Prostate gland (tissue), 2 donors: ENCODE results near the gene ZNF681. TPM values are rescaled to one million over a fixed set of nuclear protein-coding genes. Genes with fewer than 3 reads are reported as not detected.

Experiments used
- DNase-seq: peaks from one replicate; pipeline ENCODE4 v3.0.0-alpha.2; 2019; ENCODE audit warnings: low spot score
- H3K27ac ChIP-seq, 2 donors: fragments of 200-600 bp; sonication (generic); 2 replicates each; pipeline ENCODE4 v1.5.1; 2017 to 2019
- H3K27me3 ChIP-seq: fragments of 200-600 bp; sonication (generic); replicated peaks from 2 replicates; pipeline ENCODE4 v1.5.1; 2019; ENCODE audit not compliant: insufficient read depth
- H3K36me3 ChIP-seq, 2 donors: fragments of 200-600 bp; sonication (generic); 1 replicate in 1 of 2; 2 replicates in 1 of 2; pipeline versions ENCODE4 v1.5.1 to v1.8.1; 2017 to 2019
- H3K4me1 ChIP-seq: fragments of 200-600 bp; sonication (generic); replicated peaks from 2 replicates; pipeline ENCODE4 v1.5.1; 2019
- H3K4me3 ChIP-seq, 2 donors: fragments of 200-600 bp; sonication (generic); 2 replicates each; pipeline ENCODE4 v1.5.1; 2017 to 2019
- H3K9me3 ChIP-seq: fragments of 200-600 bp; sonication (generic); 2 replicates; pipeline ENCODE4 v1.5.1; 2017
- POLR2A ChIP-seq: fragments of 450-650 bp; IDR thresholded peaks from one replicate; pipeline ENCODE4 v1.6.1; 2016; ENCODE audit warnings: antibody characterized with exemption, mild to moderate bottlenecking
- POLR2AphosphoS5 ChIP-seq: sonication (generic); formaldehyde crosslinking; IDR thresholded peaks from one replicate; pipeline ENCODE4 v1.6.1; 2017; ENCODE audit warnings: antibody characterized with exemption
- WGBS: methylation state at CpG from one replicate; pipeline ENCODE4 v1.1.5; 2018; 5-methylcytosine and 5-hydroxymethylcytosine counted together
- intact Hi-C: fragments of 100-400 bp; cut with DNase I; formaldehyde crosslinking; loops from one replicate; pipeline ENCODE4 v1.14.2; 2022
- total RNA-seq, 2 donors: library from RNA; depleted of rRNA; stranded (reverse); fragments of >200 nt; gene quantifications; one replicate each; pipeline ENCODE4 v1.1.0, GENCODE V29; 2016
- TF ChIP-seq, protein P1 (sequence below), 4 experiments: fragments of 200-600 bp in 2 of 4; fragments of 450-650 bp in 2 of 4; sonication (generic) in 2 of 4; IDR thresholded peaks; 1 replicate in 3 of 4; 2 replicates in 1 of 4; pipeline ENCODE4 v1.5.1; 2016 to 2019; ENCODE audit warnings: antibody characterized with exemption in 4 of 4, mild to moderate bottlenecking in 2 of 4, moderate library complexity in 2 of 4

ZNF681 gene
- total RNA-seq = 1 to 10 TPM; 2.0 to 3.2 TPM

DNA sequence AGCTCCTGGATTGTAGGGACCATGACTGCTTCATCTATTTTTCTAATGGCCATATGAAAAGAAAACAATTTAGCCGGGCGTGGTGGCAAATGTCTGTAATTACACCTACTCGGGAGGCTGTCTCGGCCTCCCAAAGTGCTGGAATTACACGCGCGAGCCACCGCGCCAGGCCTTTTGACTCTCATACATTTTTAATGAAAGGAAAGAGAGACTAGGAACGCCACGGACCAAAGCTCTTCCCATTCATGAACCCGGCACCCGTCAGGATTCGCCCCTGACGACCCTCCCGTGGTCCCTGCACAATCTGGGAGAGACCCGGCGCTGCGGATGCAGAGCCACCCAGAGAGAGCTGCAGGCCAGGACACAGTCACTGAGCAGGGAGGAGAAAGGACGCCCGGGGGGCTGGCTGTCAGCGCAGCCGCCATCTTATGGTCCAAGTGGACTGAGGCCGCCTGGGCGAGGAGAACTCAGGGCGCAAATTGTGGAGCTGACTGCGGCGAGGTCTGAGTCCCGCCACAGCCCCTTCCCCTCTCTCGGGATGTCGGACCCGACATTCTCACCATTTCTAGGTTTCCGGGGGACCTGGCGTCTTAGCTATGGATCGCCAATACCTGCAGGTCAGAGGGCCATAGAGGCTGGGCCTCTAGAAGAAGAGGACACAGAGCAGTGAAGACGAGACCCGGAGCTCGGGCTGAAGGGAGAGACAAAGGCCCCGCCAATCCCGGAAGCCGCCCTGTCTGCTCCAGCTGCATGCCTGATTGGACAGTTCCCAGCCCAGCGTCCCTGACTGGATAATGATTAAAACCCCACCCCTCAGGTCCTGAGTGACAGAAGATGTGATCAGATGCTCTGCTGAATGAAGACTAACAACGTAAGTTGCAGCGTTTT, at the start of gene ZNF681:
Gene ZNF681, minus strand, starts transcription at position 705 of the 888 bp plus-strand sequence. Its CDS starts 142 bp downstream, at position 563.
- no peaks in the 10 kb centered on the region for H3K36me3 ChIP-seq
- H3K9me3 ChIP-seq = no peaks in the 10 kb centered on the region
- no peaks in the 10 kb centered on the region for H3K4me1 ChIP-seq
- H3K4me3 ChIP-seq = peak within 1 kb of the TSS; percentile 43 to 44
- intact Hi-C loops = no loop called here
- H3K27me3 ChIP-seq = no peaks in the 10 kb centered on the region
- peak; percentile 89 for DNase-seq
- peak within 1 kb of the TSS; percentile 37 to 59 for H3K27ac ChIP-seq
- WGBS = under 1% methylated on average over 44 of the region's 44 CpGs
- TF ChIP-seq POLR2A (peak; percentile 53), POLR2AphosphoS5 (peak; percentile 72)
- TF ChIP-seq, protein P1, sequence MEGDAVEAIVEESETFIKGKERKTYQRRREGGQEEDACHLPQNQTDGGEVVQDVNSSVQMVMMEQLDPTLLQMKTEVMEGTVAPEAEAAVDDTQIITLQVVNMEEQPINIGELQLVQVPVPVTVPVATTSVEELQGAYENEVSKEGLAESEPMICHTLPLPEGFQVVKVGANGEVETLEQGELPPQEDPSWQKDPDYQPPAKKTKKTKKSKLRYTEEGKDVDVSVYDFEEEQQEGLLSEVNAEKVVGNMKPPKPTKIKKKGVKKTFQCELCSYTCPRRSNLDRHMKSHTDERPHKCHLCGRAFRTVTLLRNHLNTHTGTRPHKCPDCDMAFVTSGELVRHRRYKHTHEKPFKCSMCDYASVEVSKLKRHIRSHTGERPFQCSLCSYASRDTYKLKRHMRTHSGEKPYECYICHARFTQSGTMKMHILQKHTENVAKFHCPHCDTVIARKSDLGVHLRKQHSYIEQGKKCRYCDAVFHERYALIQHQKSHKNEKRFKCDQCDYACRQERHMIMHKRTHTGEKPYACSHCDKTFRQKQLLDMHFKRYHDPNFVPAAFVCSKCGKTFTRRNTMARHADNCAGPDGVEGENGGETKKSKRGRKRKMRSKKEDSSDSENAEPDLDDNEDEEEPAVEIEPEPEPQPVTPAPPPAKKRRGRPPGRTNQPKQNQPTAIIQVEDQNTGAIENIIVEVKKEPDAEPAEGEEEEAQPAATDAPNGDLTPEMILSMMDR (IDR thresholded peaks at IDR 0.05) = no peak

DNA sequence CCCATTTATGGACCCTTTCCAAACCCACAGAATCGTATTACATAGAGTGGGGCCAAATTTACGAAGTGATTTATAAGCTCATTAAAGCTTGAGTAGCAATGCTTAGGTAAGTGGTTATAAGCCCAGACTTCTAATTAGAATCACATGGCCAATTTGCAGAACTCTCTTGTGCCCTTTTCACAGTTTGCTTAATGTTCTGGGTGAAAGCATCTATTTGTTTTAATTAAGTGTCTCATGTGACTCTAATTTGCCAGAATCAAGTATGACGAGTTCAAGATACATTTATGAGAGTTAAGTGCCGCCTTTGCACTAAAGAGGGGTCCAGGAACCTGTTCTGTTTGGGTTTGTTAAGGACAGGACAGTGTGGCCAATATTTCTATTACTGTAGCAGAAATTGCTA, 46.0 kb upstream of the ZNF681 start:
- TF ChIP-seq POLR2AphosphoS5 (no peak), POLR2A (no peak)
- TF ChIP-seq, protein P1 (IDR thresholded peaks at IDR 0.05) = no peak
- no peaks in the 10 kb centered on the region for H3K27me3 ChIP-seq
- DNase-seq = no peak
- no peak overlapping the region for H3K4me3 ChIP-seq
- H3K4me1 ChIP-seq = no peaks in the 10 kb centered on the region
- no peak overlapping the region for H3K27ac ChIP-seq
- no peaks in the 10 kb centered on the region for H3K36me3 ChIP-seq
- intact Hi-C loops = no loop called here
- H3K9me3 ChIP-seq = no peaks in the 10 kb centered on the region
- WGBS = 34% methylated on average over 4 of the region's 4 CpGs

DNA sequence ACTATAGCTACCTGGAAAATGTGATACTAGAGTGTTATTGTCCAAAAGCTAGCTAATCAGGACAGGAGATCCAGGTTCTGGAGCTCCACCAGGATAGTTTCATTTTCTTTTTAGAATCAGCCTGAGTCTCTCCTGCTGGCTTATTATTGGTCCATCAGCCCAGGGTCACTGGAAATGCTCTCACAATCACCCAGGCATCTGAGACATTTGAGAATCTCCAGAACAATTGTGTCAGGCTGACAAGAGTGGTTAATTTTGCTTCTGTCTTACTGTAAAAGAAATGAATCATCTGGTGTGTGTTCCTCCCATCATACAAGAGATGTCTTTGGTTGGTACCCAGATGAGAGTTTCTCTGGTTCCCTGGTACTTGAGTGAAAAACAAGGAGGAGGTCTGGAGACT, 43.6 kb upstream of the ZNF681 start:
- intact Hi-C loops = no loop called here
- no peaks in the 10 kb centered on the region for H3K36me3 ChIP-seq
- no peak for TF ChIP-seq POLR2AphosphoS5
- TF ChIP-seq POLR2A = no peak

DNA sequence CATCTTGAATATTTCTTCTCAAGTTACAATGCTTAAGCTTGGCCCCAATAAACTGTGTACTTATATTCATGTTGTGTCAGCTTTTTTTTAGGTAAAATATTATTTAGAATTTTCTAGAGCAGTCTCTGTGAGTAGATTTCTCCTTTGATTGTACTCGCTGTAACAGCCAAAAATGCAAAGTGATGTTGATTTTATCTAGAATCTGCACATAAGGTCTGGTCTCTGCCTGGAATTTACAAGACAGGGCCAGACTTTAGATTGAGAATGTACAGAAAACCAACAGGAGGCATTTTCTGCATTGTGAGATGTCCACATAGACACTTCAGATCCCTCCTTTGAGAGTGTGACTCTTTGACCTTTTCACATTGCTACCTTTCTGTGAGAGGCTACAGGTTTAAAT, 43.1 kb upstream of the ZNF681 start:
- Histone ChIP-seq H3K9me3 (no peaks in the 10 kb centered on the region), H3K27ac (no peak overlapping the region), H3K36me3 (no peaks in the 10 kb centered on the region), H3K4me1 (no peaks in the 10 kb centered on the region), H3K27me3 (no peaks in the 10 kb centered on the region), H3K4me3 (no peak overlapping the region)
- 46% methylated on average over 1 of the region's 1 CpG for WGBS
- DNase-seq = no peak
- TF ChIP-seq, protein P1 (IDR thresholded peaks at IDR 0.05) = no peak
- TF ChIP-seq POLR2A (no peak), POLR2AphosphoS5 (no peak)
- intact Hi-C loops = no loop called here

More for the DNA sequence above, 43.6 kb upstream of the ZNF681 start:
- Histone ChIP-seq H3K9me3 (no peaks in the 10 kb centered on the region), H3K4me3 (no peak overlapping the region), H3K4me1 (no peaks in the 10 kb centered on the region), H3K27ac (no peak overlapping the region), H3K27me3 (no peaks in the 10 kb centered on the region)
- DNase-seq = no peak

DNA sequence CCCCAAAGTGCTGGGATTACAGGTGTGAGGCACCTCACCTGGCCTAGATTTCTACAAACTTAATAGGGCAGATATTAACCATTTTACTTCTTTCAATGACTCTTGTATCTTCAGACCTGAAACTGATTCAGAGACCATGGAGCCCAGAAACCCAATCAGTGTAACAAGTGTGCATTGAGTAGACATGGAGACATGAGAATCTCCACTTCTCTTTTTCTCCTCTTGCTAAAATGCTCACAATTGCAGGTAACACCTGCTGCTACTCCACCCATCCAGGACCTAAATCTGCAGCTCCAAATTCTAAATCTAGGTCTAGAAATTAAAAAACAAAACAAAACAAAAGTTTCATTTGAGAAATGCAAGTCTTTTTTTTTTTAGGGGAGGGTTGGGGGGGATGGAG, 42.2 kb upstream of the ZNF681 start:
- H3K27me3 ChIP-seq = no peaks in the 10 kb centered on the region
- no peaks in the 10 kb centered on the region for H3K4me1 ChIP-seq
- H3K9me3 ChIP-seq = no peaks in the 10 kb centered on the region
- no peak overlapping the region for H3K4me3 ChIP-seq
- H3K36me3 ChIP-seq = no peaks in the 10 kb centered on the region
- intact Hi-C loops = no loop called here
- no peak overlapping the region for H3K27ac ChIP-seq
- no peak for TF ChIP-seq POLR2A
- TF ChIP-seq, protein P1 (IDR thresholded peaks at IDR 0.05) = no peak
- TF ChIP-seq POLR2AphosphoS5 = no peak
- DNase-seq = no peak
